ENCODE measurements around the gene CTBS. TPM values are rescaled to one million over a fixed set of nuclear protein-coding genes. Genes with fewer than 3 reads are reported as not detected.

CTBS gene
- total RNA-seq, 2 donors from 2014 or later = 12.3 to 19.6 TPM

DNA sequence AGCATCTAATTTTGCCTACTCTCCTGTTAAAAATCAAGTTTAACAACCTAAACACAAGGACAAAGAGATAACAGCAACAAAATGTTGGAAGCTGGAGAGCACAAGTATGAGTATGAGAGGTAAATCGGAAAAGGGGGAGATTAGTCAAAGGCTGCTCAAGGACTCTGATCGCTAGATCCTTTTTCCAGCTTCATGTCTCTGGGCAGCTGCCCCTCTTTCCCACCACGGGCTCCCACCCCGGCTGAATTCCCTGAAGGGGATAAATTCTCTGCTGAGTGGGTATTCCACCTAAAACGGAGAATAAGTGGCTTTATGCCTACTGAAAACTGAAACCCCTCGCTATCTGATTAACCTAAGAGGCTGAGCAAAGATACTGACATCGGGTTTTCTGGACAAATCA lies 696 bp upstream of the CTBS start:
- H3K4me1 ChIP-seq (ENCODE audit: control insufficient read depth, insufficient read depth, low read length) = no peaks in the 10 kb centered on the region
- TF ChIP-seq, protein P1, sequence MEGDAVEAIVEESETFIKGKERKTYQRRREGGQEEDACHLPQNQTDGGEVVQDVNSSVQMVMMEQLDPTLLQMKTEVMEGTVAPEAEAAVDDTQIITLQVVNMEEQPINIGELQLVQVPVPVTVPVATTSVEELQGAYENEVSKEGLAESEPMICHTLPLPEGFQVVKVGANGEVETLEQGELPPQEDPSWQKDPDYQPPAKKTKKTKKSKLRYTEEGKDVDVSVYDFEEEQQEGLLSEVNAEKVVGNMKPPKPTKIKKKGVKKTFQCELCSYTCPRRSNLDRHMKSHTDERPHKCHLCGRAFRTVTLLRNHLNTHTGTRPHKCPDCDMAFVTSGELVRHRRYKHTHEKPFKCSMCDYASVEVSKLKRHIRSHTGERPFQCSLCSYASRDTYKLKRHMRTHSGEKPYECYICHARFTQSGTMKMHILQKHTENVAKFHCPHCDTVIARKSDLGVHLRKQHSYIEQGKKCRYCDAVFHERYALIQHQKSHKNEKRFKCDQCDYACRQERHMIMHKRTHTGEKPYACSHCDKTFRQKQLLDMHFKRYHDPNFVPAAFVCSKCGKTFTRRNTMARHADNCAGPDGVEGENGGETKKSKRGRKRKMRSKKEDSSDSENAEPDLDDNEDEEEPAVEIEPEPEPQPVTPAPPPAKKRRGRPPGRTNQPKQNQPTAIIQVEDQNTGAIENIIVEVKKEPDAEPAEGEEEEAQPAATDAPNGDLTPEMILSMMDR (conservative IDR thresholded peaks at IDR 0.05) = no peak
- Mint-ChIP-seq H3K4me1 (peaks cover 24% of the 10 kb centered on the region), H3K9me3 (no peaks in the 10 kb centered on the region), H3K27ac (no peak overlapping the region), H3K27me3 (ENCODE audit: insufficient read depth) (peaks cover 2% of the 10 kb centered on the region), H3K4me3 (peak overlapping the region; percentile 89), H3K36me3 (ENCODE audit: low read depth) (peaks cover 14% of the 10 kb centered on the region)
- peaks cover 16% of the 10 kb centered on the region for H3K36me3 ChIP-seq (ENCODE audit: control insufficient read depth, insufficient read depth, low read length)
- no peak for DNase-seq
- peak overlapping the region; percentile 26 for H3K9ac ChIP-seq (ENCODE audit: extremely low read depth, low read length, poor library complexity, severe bottlenecking)
- H3K27ac ChIP-seq (ENCODE audit: low read depth, low read length) = no peak overlapping the region
- no peaks in the 10 kb centered on the region for H3K27me3 ChIP-seq (ENCODE audit: control insufficient read depth, insufficient read depth, low read length, poor library complexity, severe bottlenecking)
- WGBS, 2 experiments (ENCODE audit: insufficient coverage in 1 of 2, insufficient read length in 1 of 2) = 77 to 85% methylated on average over 4 to 7 of the region's 7 CpGs
- H3K4me3 ChIP-seq (ENCODE audit: low read length) = peak overlapping the region; percentile 80
- peaks cover 9% of the 10 kb centered on the region for H3K9me3 ChIP-seq (ENCODE audit: control insufficient read depth, low read length)

DNA sequence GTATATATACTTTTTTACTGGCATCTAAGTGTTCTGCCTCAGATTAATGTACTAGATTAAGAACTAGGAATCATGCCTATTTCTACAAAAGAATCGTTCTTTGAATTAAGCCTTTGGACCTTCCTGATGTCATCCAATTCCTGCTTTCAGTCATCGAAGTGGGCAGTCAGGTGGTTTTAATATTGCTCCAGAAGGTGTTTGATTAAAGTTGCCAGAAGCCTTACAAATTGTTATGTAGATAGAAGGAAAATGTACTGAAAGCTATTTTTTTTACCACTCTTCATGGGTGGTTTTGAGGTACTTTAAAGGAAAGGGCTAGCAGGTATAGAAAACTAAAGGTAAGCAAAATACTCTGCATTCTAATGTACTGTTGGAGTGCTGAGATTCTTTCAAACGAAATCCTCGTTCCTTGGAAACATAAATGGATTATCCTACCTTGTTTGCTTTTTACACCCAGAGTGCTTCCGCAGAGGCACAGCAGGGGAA lies 716 bp downstream of the CTBS start:
- Histone ChIP-seq H3K9ac (ENCODE audit: extremely low read depth, low read length, poor library complexity, severe bottlenecking) (peak overlapping the region; percentile 98), H3K9me3 (ENCODE audit: control insufficient read depth, low read length) (peaks cover 20% of the 10 kb centered on the region), H3K4me3 (ENCODE audit: low read length) (peak overlapping the region; percentile 89), H3K36me3 (ENCODE audit: control insufficient read depth, insufficient read depth, low read length) (peaks cover 30% of the 10 kb centered on the region), H3K27ac (ENCODE audit: low read depth, low read length) (peak overlapping the region; percentile 86), H3K27me3 (ENCODE audit: control insufficient read depth, insufficient read depth, low read length, poor library complexity, severe bottlenecking) (no peaks in the 10 kb centered on the region), H3K4me1 (ENCODE audit: control insufficient read depth, insufficient read depth, low read length) (no peaks in the 10 kb centered on the region)
- peaks cover 23% of the 10 kb centered on the region for H3K4me1 Mint-ChIP-seq
- H3K27me3 Mint-ChIP-seq (ENCODE audit: insufficient read depth) = peaks cover 2% of the 10 kb centered on the region
- peak overlapping the region; percentile 89 for H3K4me3 Mint-ChIP-seq
- H3K27ac Mint-ChIP-seq = peak overlapping the region; percentile 99
- TF ChIP-seq, protein P1 (conservative IDR thresholded peaks at IDR 0.05) = no peak
- no peak for DNase-seq
- WGBS, 2 experiments (ENCODE audit: insufficient coverage in 1 of 2, insufficient read length in 1 of 2) = 12 to 13% methylated on average over 4 to 5 of the region's 5 CpGs
- H3K36me3 Mint-ChIP-seq (ENCODE audit: low read depth) = peaks cover 26% of the 10 kb centered on the region
- no peaks in the 10 kb centered on the region for H3K9me3 Mint-ChIP-seq

DNA sequence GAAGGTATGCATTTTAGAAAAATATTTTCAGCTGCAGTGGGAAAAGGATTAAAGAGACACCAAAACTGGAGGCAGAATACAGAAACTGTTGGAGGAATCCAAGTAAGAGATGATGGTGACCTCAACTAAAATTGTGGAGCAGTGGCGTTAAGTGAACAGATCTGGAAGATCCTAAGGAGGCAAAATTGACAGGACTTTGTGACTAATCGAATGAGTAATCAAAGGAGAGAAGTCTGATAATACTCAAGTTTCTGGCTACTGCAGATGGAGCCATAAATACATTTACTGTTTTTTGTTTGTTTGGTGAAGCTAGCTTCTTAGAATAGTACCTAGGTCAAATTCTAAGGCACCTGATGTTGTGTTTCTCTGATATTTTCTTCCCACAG lies 3.1 kb downstream of the CTBS start:
- H3K4me1 ChIP-seq (ENCODE audit: control insufficient read depth, insufficient read depth, low read length) = no peaks in the 10 kb centered on the region
- no peaks in the 10 kb centered on the region for H3K27me3 ChIP-seq (ENCODE audit: control insufficient read depth, insufficient read depth, low read length, poor library complexity, severe bottlenecking)
- Mint-ChIP-seq H3K27me3 (ENCODE audit: insufficient read depth) (peaks cover 2% of the 10 kb centered on the region), H3K27ac (no peak overlapping the region), H3K36me3 (ENCODE audit: low read depth) (peaks cover 39% of the 10 kb centered on the region), H3K4me1 (peaks cover 23% of the 10 kb centered on the region), H3K4me3 (no peak overlapping the region), H3K9me3 (no peaks in the 10 kb centered on the region)
- no peak for DNase-seq
- TF ChIP-seq, protein P1 (conservative IDR thresholded peaks at IDR 0.05) = no peak
- no peak overlapping the region for H3K4me3 ChIP-seq (ENCODE audit: low read length)
- H3K9ac ChIP-seq (ENCODE audit: extremely low read depth, low read length, poor library complexity, severe bottlenecking) = no peak overlapping the region
- peaks cover 22% of the 10 kb centered on the region for H3K9me3 ChIP-seq (ENCODE audit: control insufficient read depth, low read length)
- 93 to 96% methylated on average over 2 of the region's 2 CpGs for WGBS, 2 experiments (ENCODE audit: insufficient coverage in 1 of 2, insufficient read length in 1 of 2)
- H3K27ac ChIP-seq (ENCODE audit: low read depth, low read length) = no peak overlapping the region
- H3K36me3 ChIP-seq (ENCODE audit: control insufficient read depth, insufficient read depth, low read length) = peaks cover 32% of the 10 kb centered on the region

All from endodermal cell (in vitro differentiated cells).